Measurements from ENCODE around the gene DOCK1.
A peak's percentile ranks its signal among the peaks of the same experiment; 100 is the strongest.

The DOCK1 gene

GRCh38 chr10:127027786-127028185 is 122.6 kb downstream of the DOCK1 start:
- no peak overlapping the region for H3K27ac ChIP-seq
- no peak for DNase-seq (ENCODE audit: low read depth, low spot score)

- no peak overlapping the region for H3K27ac ChIP-seq
- DNase-seq (ENCODE audit: low read depth, low spot score) = no peak
These were observed 123.3 kb downstream of the DOCK1 start for GRCh38 chr10:127028556-127028955.

GRCh38 chr10:127029061-127029460 is 123.8 kb downstream of the DOCK1 start:
- no peak overlapping the region for H3K27ac ChIP-seq
- no peak for DNase-seq (ENCODE audit: low read depth, low spot score)

- H3K27ac ChIP-seq = peak overlapping the region; percentile 5
- DNase-seq (ENCODE audit: low read depth, low spot score) = no peak
These were observed 128.2 kb downstream of the DOCK1 start for GRCh38 chr10:127033216-127034033.

- no peak for DNase-seq (ENCODE audit: low read depth, low spot score)
- H3K27ac ChIP-seq = peak overlapping the region; percentile 5
These were observed 128.9 kb downstream of the DOCK1 start for GRCh38 chr10:127034034-127034633.

GRCh38 chr10:127034790-127035189 is 129.6 kb downstream of the DOCK1 start:
- no peak for DNase-seq (ENCODE audit: low read depth, low spot score)
- H3K27ac ChIP-seq = no peak overlapping the region

GRCh38 chr10:127035827-127036226 is 130.6 kb downstream of the DOCK1 start:
- no peak overlapping the region for H3K27ac ChIP-seq
- DNase-seq (ENCODE audit: low read depth, low spot score) = no peak

- no peak for DNase-seq (ENCODE audit: low read depth, low spot score)
- H3K27ac ChIP-seq = no peak overlapping the region
These were observed 131.8 kb downstream of the DOCK1 start for GRCh38 chr10:127036987-127037386.

- H3K27ac ChIP-seq = no peak overlapping the region
- DNase-seq (ENCODE audit: low read depth, low spot score) = no peak
These were observed 134.2 kb downstream of the DOCK1 start for GRCh38 chr10:127039435-127039834.

GRCh38 chr10:127040756-127041155 is 135.5 kb downstream of the DOCK1 start:
- DNase-seq (ENCODE audit: low read depth, low spot score) = peak; percentile 60
- peak overlapping the region; percentile 96 for H3K27ac ChIP-seq

GRCh38 chr10:127041552-127041951 is 136.3 kb downstream of the DOCK1 start:
- DNase-seq (ENCODE audit: low read depth, low spot score) = peak; percentile 72
- peak overlapping the region; percentile 96 for H3K27ac ChIP-seq

GRCh38 chr10:127043301-127043700 is 138.1 kb downstream of the DOCK1 start:
- DNase-seq (ENCODE audit: low read depth, low spot score) = no peak

GRCh38 chr10:127044186-127044585 is 139.0 kb downstream of the DOCK1 start:
- peak overlapping the region; percentile 70 for H3K27ac ChIP-seq
- DNase-seq (ENCODE audit: low read depth, low spot score) = peak; percentile 63

More at GRCh38 chr10:127043301-127043700, 138.1 kb downstream of the DOCK1 start:
- H3K27ac ChIP-seq = no peak overlapping the region

- DNase-seq (ENCODE audit: low read depth, low spot score) = no peak
- no peak overlapping the region for H3K27ac ChIP-seq
These were observed 142.0 kb downstream of the DOCK1 start for GRCh38 chr10:127046975-127047877.

- no peak overlapping the region for H3K27ac ChIP-seq
- no peak for DNase-seq (ENCODE audit: low read depth, low spot score)
These were observed 142.6 kb downstream of the DOCK1 start for GRCh38 chr10:127047878-127048238.

GRCh38 chr10:127048630-127049029 is 143.4 kb downstream of the DOCK1 start:
- no peak for DNase-seq (ENCODE audit: low read depth, low spot score)

GRCh38 chr10:127052001-127052400 is 146.8 kb downstream of the DOCK1 start:
- no peak overlapping the region for H3K27ac ChIP-seq
- no peak for DNase-seq (ENCODE audit: low read depth, low spot score)

More at GRCh38 chr10:127048630-127049029, 143.4 kb downstream of the DOCK1 start:
- H3K27ac ChIP-seq = no peak overlapping the region

GRCh38 chr10:127055263-127055662 is 150.0 kb downstream of the DOCK1 start:
- DNase-seq (ENCODE audit: low read depth, low spot score) = no peak
- no peak overlapping the region for H3K27ac ChIP-seq

GRCh38 chr10:127059314-127059713 is 154.1 kb downstream of the DOCK1 start:
- no peak overlapping the region for H3K27ac ChIP-seq
- no peak for DNase-seq (ENCODE audit: low read depth, low spot score)

- H3K27ac ChIP-seq = no peak overlapping the region
- DNase-seq (ENCODE audit: low read depth, low spot score) = no peak
These were observed 158.5 kb downstream of the DOCK1 start for GRCh38 chr10:127063762-127064161.

- H3K27ac ChIP-seq = no peak overlapping the region
- DNase-seq (ENCODE audit: low read depth, low spot score) = no peak
These were observed 159.2 kb downstream of the DOCK1 start for GRCh38 chr10:127064474-127064873.
